Stimulated activated CD8-positive, alpha-beta memory T cell treated with anti-CD3 and anti-CD28 coated beads, Interleukin-12 subunit alpha, Interleukin-12 subunit beta, amount 100 ng/mL, for 24 hours (primary cell): ENCODE results near the gene CCK.

Experiments used
- DNase-seq: peaks from one replicate; pipeline ENCODE4 v3.0.0-alpha.2; 2020; ENCODE audit errors: extremely low read depth

Gene CCK

DNA sequence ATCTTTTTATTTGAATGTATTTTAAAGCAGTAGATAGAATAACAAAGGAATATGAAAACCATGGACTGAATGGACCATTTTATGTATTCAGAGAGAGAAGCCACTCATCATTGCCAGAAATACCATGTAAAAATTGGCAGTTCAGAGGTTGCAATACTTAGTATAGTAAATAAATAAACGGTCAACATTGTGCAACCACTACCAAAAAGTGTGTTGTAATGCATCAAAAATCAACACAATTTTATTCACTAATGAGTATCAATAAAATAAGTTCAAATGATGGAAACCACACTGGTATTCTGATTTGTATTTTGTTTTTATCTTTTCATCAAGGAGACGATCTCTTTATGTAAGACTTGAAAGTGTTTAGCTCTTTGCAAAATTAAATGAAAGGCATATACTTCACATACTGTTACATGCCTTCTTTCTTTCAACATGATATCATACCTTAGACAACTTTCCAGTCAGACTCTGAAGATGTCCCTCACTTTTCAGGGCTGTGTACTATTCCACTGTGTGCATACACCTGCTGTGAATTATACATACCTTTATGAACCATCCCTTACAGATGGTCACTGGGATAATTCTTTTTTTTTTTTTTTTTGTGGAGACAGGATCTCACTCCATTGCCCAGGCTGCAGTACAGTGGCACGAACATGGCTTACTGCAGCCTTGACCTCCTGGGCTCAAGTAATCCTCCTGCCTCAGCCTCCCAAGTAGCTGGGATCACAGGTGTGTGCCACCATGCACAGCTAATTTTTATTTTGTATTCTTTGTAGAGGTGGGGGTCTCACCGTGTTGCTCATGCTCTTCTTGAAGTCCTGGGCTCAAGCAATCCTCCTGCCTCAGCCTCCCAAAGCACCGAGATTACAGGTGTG lies 40.3 kb downstream of the CCK start:
- DNase-seq: no peak

- no peak for DNase-seq
These were observed 41.1 kb downstream of the CCK start for GRCh38 chr3:42224658-42225421.

DNA sequence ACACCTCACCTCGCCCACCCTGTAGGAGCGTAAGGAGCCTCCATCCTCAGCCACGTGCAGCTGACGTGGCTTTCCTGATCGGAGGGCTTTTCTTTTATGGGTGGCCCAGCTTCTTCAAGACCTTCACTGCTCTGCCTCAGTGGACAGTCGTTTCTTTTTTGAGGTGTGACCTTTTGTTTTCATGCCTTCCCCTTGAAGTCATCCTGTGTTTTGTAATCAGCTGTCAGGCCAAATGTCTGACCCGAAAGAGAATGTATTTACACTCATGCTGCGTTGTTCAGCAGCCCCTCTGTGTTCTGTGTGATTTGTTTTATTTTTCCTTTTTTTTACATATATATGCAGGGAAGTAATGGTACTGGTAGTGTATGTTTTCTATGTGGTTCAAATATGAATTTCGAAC lies 41.8 kb downstream of the CCK start:
- DNase-seq: no peak

DNA sequence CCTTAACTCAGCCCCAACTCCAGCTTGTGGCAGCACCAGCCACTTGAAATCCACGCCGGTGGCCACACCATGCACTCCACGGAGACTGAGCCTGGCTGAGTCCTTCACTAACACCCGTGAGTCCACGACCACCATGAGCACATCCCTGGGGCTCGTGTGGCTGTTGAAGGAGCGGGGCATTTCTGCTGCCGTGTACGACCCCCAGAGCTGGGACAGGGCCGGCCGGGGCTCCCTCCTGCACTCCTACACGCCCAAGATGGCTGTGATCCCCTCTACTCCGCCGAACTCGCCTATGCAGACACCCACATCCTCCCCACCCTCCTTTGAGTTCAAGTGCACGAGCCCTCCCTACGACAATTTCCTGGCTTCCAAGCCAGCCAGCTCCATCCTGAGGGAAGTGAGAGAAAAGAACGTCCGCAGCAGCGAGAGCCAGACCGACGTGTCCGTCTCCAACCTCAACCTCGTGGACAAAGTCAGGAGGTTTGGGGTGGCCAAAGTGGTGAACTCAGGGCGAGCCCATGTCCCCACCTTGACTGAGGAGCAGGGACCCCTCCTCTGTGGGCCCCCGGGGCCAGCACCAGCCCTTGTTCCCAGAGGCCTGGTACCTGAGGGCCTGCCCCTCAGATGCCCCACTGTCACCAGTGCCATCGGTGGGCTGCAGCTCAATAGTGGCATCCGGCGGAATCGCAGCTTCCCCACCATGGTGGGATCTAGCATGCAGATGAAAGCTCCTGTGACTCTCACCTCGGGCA lies 42.9 kb downstream of the CCK start:
- DNase-seq: no peak

DNA sequence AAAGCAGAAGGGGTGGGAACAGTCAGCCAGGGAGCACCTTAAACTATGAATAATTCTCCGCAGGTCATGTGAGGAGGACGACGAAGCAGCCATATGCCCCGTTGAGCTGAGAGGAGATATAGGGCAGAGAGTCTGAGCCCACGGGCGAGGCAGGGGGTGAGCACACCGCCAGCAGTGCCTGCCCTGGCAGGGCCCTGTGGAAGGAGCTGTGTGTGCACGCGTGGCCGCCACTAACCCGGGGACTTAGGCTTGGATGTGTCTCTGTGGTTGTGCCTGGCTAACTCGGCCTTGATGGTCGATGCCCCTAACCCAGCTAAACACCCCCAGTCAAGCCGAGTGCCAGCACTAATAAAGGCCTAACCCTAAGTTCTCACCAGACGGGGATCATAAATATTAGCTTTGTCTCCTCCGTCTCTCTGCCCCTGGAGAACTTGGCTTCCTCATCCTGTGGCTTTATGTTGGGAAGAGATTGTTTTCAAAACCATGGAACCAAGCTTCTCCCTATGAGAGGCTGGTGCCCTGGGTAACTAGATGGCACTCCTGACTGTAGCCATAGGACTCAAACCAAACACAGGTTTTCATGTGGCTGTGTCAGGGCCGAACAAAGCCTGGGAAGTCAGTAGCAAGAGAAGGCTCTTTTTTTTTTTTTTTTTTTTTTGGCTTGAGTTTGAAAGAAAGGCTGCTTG lies 45.4 kb downstream of the CCK start:
- DNase-seq: no peak

GRCh38 chr3:42216931-42217333 lies 49.1 kb downstream of the CCK start:
- no peak for DNase-seq

GRCh38 chr3:42216302-42216701 lies 49.7 kb downstream of the CCK start:
- no peak for DNase-seq

DNA sequence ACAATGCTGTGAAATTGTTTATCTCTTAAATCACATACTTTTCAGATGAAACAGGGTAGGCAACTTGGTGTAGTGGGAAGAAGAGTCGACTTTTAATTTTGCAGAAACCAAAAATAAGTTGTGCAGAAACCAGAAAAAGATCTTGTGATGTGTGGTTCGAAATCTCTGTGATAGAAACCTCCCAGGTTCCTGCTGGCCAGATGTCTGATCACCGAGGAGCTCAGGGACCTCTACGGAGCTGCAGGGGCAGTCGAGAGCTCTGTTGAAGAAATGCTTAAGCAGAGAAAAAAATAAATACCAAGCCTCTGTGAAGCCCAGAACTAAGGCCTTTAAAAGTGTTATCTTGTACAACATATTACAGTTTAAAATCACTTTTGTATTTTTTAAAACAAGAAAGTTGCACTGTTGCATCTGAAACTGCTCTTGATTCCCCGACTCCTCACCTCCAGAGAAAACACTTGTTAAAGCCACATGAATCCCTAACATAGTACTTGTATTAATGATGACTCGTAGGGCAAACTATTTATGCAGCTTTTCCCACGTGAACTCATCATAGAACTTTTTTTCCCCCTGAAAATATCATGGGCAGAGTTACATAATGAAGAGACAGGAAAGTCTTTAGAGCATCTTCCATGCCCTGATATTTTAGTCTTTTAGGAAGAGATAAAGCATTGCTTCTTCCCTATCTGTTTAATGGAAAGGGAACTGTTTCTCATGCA lies 51.3 kb downstream of the CCK start:
- DNase-seq: no peak

- no peak for DNase-seq
These were observed 51.9 kb downstream of the CCK start for GRCh38 chr3:42214064-42214463.

DNA sequence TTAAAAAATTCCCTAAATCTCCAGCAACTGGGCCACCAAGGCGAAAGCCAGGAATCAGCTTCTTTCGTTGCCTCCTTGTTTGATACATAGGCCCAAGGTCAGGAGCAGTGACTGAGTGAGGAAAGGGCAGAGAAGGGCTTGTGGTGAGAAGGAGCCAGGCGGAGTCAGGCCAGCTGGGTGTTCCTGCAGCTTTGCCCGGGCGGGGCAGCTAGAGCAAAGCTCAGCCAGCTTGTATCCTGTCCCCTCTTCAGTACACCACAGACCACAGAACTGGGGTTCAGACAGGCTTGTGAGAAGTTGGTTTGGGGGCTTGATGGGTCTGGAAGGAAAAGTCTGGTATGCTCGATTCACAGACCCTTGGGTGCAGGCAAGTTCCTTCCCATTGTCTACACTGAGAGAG lies 52.6 kb downstream of the CCK start:
- no peak for DNase-seq

DNA sequence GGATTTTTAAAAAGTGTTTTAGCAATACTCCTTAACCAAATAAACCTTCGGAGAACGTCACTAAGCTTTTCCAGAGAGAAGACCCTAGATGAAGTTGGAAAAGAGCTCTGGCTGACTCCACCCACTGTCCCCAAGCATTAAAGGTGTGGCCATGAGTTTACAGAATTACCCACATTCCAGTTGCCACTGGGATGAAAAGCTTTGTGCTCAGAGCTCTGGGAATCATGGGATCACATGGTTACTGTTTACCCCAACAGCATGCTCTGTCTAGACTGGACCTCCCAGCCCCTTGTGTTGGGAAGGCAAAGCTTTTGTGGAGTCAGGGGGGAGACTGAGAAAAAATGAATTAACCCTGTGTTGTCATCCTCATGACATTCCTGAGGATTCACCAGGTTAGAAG lies 55.3 kb downstream of the CCK start:
- no peak for DNase-seq

GRCh38 chr3:42209917-42210316 lies 56.1 kb downstream of the CCK start:
- DNase-seq: no peak
